CD4-positive, alpha-beta T cell (primary cell): Measurements from ENCODE around the gene OR52E6. TPM values are rescaled to one million over a fixed set of nuclear protein-coding genes. Genes with fewer than 3 reads are reported as not detected.

Experiments
- ATAC-seq: fragments of 200-7000 bp; cut with Tn5 transposase; one replicate; pipeline ENCODE4 v1.10.0; 2022; ENCODE audit warnings: mild to moderate bottlenecking; ENCODE audit not compliant: poor library complexity
- CTCF ChIA-PET: fragments of 350-600 bp; sonication (Branson Sonifier 250); formaldehyde crosslinking; loops from one replicate; lab custom pipeline; 2021; ENCODE audit warnings: antibody characterized with exemption, inconsistent platforms; lab: Charles Lee
- POLR2A ChIA-PET: fragments of 350-600 bp; sonication (Branson Sonifier 250); formaldehyde crosslinking; loops from one replicate; lab custom pipeline; 2021; ENCODE audit warnings: antibody characterized with exemption, inconsistent platforms; lab: Charles Lee
- DNase-seq, 14 experiments: peaks; one replicate each; pipeline ENCODE4 v3.0.0-alpha.2; 2013 to 2020; ENCODE audit warnings: mixed read lengths in 2 of 14
- H3K27ac ChIP-seq, 2 donors: one replicate each; pipeline versions ENCODE4 v1.5.1 to v1.7.0; 2013; ENCODE audit warnings: low read length in 2 of 2, low read depth in 1 of 2, mild to moderate bottlenecking in 1 of 2
- H3K27me3 ChIP-seq, 2 experiments: 1 replicate in 1 of 2; 2 replicates in 1 of 2; pipeline versions ENCODE4 v1.6.1 to v1.7.0; 2013; ENCODE audit warnings: low read length in 2 of 2, control low read depth in 1 of 2, mild to moderate bottlenecking in 1 of 2, moderate library complexity in 1 of 2; ENCODE audit not compliant: insufficient read depth in 2 of 2, control insufficient read depth in 1 of 2
- H3K36me3 ChIP-seq: one replicate; pipeline ENCODE4 v1.6.1; 2013; ENCODE audit warnings: low read length, control low read depth; ENCODE audit not compliant: insufficient read depth
- H3K4me1 ChIP-seq: one replicate; pipeline ENCODE4 v1.6.1; 2013; ENCODE audit warnings: low read length, control low read depth; ENCODE audit not compliant: insufficient read depth
- H3K4me3 ChIP-seq: one replicate; pipeline ENCODE4 v1.5.1; 2013; ENCODE audit warnings: mild to moderate bottlenecking, low read length, moderate library complexity
- H3K9me3 ChIP-seq, 2 experiments: 1 replicate in 1 of 2; 2 replicates in 1 of 2; pipeline versions ENCODE4 v1.6.1 to v1.7.0; 2013; ENCODE audit warnings: low read length in 2 of 2, mild to moderate bottlenecking in 2 of 2, control low read depth in 1 of 2, moderate library complexity in 1 of 2; ENCODE audit not compliant: control insufficient read depth in 1 of 2, insufficient read depth in 1 of 2
- H3K27ac Mint-ChIP-seq: one replicate; pipeline ENCODE4 v1.8.0; 2020; ENCODE audit warnings: mixed read lengths
- H3K27me3 Mint-ChIP-seq: one replicate; pipeline ENCODE4 v1.8.0; 2021; ENCODE audit warnings: mixed read lengths
- H3K36me3 Mint-ChIP-seq: one replicate; pipeline ENCODE4 v1.8.0; 2021; ENCODE audit warnings: low read depth, mixed read lengths
- H3K4me1 Mint-ChIP-seq: one replicate; pipeline ENCODE4 v1.8.0; 2021; ENCODE audit warnings: low read depth, mixed read lengths
- H3K4me3 Mint-ChIP-seq: one replicate; pipeline ENCODE4 v1.8.0; 2020; ENCODE audit warnings: mild to moderate bottlenecking, mixed read lengths
- H3K9me3 Mint-ChIP-seq: one replicate; pipeline ENCODE4 v1.8.0; 2020; ENCODE audit warnings: mixed read lengths
- CTCF ChIP-seq: fragments of 200-600 bp; IDR thresholded peaks from one replicate; pipeline ENCODE4 v1.8.0; 2022; ENCODE audit warnings: antibody characterized with exemption, mild to moderate bottlenecking
- intact Hi-C, 2 experiments: fragments of 100-400 bp; cut with DNase I in 1 of 2; cut with micrococcal nuclease in 1 of 2; formaldehyde crosslinking; loops; one replicate each; pipeline versions ENCODE4 v1.15.1 to v1.9.0; 2023 to 2025; cut with DNase I, micrococcal nuclease
- total RNA-seq, 174 experiments: library from RNA in 2 of 174; stranded (reverse) in 2 of 174; gene quantifications; one replicate each; pipeline ENCODE4 v1.2.3 and lab custom pipeline; 2021 to 2026

OR52E6 gene
- total RNA-seq, 2 experiments from 2014 or later, result not detected

- intact Hi-C loops, result no loop called here
- H3K4me3 Mint-ChIP-seq, result no peak overlapping the region
- CTCF ChIA-PET, result no interaction called here
Observed at GRCh38 chr11:5837695-5838094, 4.0 kb downstream of the OR52E6 start.

GRCh38 chr11:5833446-5833845, 8.3 kb downstream of the OR52E6 start:
- no peak for TF ChIP-seq CTCF
- no peaks in the 10 kb centered on the region for H3K27me3 ChIP-seq
- ChIA-PET CTCF (no interaction called here), POLR2A (no interaction called here)
- no peak for ATAC-seq
- H3K9me3 ChIP-seq, result no peaks in the 10 kb centered on the region
- no peak overlapping the region for H3K27ac Mint-ChIP-seq
- H3K4me3 ChIP-seq, result no peak overlapping the region
- peaks cover 19% of the 10 kb centered on the region for H3K27me3 Mint-ChIP-seq
- no peak overlapping the region for H3K27ac ChIP-seq
- intact Hi-C loops, result no loop called here
- no peaks in the 10 kb centered on the region for H3K4me1 Mint-ChIP-seq
- H3K9me3 Mint-ChIP-seq, result no peaks in the 10 kb centered on the region
- DNase-seq, result no peak
- H3K4me1 ChIP-seq, result no peaks in the 10 kb centered on the region
- H3K36me3 ChIP-seq, result no peaks in the 10 kb centered on the region
- H3K4me3 Mint-ChIP-seq, result no peak overlapping the region
- H3K36me3 Mint-ChIP-seq, result no peaks in the 10 kb centered on the region

More at GRCh38 chr11:5837695-5838094, 4.0 kb downstream of the OR52E6 start:
- DNase-seq (no peak), ATAC-seq (no peak)
- Histone ChIP-seq H3K36me3 (no peaks in the 10 kb centered on the region), H3K27me3 (no peaks in the 10 kb centered on the region), H3K4me1 (no peaks in the 10 kb centered on the region), H3K9me3 (peaks cover 0 to 4% of the 10 kb centered on the region in 2 experiments), H3K4me3 (no peak overlapping the region), H3K27ac (no peak overlapping the region)
- H3K4me1 Mint-ChIP-seq, result no peaks in the 10 kb centered on the region
- POLR2A ChIA-PET, result no interaction called here
- H3K27ac Mint-ChIP-seq, result no peak overlapping the region
- no peaks in the 10 kb centered on the region for H3K36me3 Mint-ChIP-seq
- no peaks in the 10 kb centered on the region for H3K9me3 Mint-ChIP-seq
- no peak for TF ChIP-seq CTCF
- peaks cover 29% of the 10 kb centered on the region for H3K27me3 Mint-ChIP-seq

- no peak for TF ChIP-seq CTCF
- no peak overlapping the region for H3K27ac ChIP-seq
- ATAC-seq (no peak), DNase-seq (no peak)
- Mint-ChIP-seq H3K4me3 (no peak overlapping the region), H3K27me3 (peaks cover 18% of the 10 kb centered on the region), H3K9me3 (no peaks in the 10 kb centered on the region), H3K36me3 (no peaks in the 10 kb centered on the region), H3K4me1 (no peaks in the 10 kb centered on the region), H3K27ac (no peak overlapping the region)
- H3K9me3 ChIP-seq, result no peaks in the 10 kb centered on the region
- H3K4me1 ChIP-seq, result no peaks in the 10 kb centered on the region
- no peaks in the 10 kb centered on the region for H3K36me3 ChIP-seq
- POLR2A ChIA-PET, result interaction anchor here (0.6 kb wide), 1 partner anchor 14 kb away, joined by 3 read pairs; no protein-coding TSS in a partner anchor
- CTCF ChIA-PET, result no interaction called here
- H3K27me3 ChIP-seq, result peaks cover 2 to 3% of the 10 kb centered on the region in 2 experiments
- intact Hi-C loops, result no loop called here
- H3K4me3 ChIP-seq, result no peak overlapping the region
Observed at GRCh38 chr11:5831196-5831829, 10.4 kb downstream of the OR52E6 start.
